ENCODE measurements around the gene ZC3H7A. TPM values are rescaled to one million over a fixed set of nuclear protein-coding genes. Genes with fewer than 3 reads are reported as not detected.

Gene ZC3H7A
- total RNA-seq, 1 donor from 2014 or later, result 37.1 TPM

DNA sequence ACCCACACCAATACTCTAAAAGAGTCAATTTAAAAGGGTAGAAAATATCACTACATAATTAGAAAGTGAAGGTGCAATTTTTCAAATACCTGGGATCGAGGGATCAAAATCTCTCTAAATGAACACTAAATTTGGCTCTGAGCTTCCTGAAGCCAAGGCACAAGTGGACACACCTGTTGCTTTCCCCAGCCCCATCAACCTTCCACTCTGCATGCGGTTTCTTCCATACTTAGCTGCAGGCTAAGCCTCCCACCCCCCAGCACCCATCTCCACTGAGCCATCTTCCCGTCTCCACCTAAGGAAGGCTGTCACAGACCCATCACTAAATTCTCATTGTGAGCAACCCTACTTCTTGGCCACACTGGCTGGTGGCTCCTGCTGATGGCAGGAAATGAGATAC lies 84.9 kb downstream of the ZC3H7A start:
- DNase-seq (ENCODE audit: low spot score in 2 of 2) (no peak), FAIRE-seq (no peak)

DNA sequence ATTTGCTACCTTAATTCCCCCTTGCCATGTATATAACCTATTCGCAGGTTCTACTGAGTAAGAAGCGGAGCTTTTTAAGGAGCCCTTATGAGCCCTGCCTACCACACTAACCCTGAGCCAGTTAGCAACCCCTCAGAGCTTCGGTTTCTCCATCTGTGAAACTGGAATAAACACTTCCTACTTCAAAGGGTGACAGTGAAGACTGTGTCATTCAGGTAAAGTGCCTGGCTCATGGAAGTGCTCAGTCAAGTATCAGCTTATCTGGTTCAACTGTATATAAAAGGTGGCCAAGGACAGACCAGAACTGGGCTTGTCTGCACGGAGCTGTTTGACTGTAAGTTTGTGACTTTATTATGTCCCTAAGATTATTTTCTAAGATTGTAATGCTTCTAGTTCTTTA lies 85.4 kb downstream of the ZC3H7A start:
- no peak for DNase-seq (ENCODE audit: low spot score in 2 of 2)
- FAIRE-seq, result no peak

DNA sequence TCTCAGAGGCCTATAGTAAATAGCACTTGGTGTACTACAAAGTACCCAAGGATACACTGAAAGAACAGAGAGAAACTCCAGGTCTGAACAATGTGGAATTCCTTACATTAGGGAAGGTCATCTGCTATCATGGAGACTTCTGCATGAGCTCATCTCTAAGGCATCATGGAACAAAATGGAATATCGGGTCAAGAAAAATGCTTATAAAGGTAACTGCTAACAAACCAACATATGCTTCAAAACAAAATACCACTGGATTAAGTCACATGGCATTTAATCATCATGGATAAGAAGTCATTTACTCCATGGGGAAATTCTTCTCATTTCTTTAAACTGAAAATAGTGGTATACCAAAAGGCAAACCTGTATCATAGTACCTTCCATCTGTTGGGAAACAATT lies 88.6 kb downstream of the ZC3H7A start:
- FAIRE-seq (no peak), DNase-seq (ENCODE audit: low spot score in 2 of 2) (no peak)

DNA sequence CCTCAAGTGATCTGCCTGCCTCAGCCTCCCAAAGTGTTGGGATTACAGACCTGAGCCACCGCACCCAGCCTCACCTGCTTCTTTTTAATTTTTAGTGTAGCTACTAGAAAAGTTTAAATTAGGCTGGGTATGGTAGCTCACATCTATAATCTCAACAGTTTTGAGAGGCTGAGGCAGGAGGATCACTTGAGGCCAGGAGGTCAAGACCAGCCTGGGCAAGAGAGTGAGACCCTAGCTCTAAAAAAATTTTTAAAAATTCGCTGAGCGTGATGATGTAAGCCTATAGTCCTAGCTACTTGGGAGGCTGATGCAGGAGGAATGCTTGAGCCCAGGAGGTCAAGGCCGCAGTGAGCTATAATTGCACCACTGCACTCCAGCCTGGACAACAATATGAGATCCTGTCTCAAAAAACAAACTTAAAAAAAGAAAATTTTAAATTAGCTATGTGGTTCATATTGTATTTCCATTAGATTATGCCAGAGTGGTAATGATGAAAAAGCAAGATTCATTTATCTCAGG lies 89.3 kb downstream of the ZC3H7A start:
- FAIRE-seq (no peak), DNase-seq (ENCODE audit: low spot score in 2 of 2) (no peak)

DNA sequence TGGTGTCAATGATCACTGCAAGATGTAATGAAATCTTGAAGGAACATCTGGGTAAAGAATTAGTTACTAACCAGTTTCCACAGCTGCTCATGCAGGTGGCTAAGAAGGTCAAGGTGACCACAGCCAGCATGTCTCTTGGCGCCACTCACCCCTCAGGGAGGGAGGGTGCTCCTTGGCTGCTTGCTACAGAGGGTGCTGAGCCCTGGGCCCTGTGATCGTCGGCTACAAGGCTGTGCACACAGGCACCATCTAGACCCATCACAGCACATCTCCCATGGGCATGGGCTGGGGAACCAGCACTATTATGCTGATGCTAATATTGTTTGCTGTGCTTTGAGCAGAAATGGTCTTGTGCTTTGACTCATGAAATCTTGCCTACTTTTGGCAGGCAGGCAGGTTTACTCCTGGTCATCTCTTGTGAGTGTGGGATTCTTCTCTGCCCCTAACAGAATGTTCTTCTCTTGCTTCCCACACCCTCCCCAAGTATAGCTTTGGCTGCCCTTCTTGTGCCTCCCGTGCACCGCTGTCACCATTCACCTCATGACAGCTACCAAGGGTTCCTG lies 90.8 kb downstream of the ZC3H7A start:
- FAIRE-seq (no peak), DNase-seq (ENCODE audit: low spot score in 2 of 2) (no peak)

DNA sequence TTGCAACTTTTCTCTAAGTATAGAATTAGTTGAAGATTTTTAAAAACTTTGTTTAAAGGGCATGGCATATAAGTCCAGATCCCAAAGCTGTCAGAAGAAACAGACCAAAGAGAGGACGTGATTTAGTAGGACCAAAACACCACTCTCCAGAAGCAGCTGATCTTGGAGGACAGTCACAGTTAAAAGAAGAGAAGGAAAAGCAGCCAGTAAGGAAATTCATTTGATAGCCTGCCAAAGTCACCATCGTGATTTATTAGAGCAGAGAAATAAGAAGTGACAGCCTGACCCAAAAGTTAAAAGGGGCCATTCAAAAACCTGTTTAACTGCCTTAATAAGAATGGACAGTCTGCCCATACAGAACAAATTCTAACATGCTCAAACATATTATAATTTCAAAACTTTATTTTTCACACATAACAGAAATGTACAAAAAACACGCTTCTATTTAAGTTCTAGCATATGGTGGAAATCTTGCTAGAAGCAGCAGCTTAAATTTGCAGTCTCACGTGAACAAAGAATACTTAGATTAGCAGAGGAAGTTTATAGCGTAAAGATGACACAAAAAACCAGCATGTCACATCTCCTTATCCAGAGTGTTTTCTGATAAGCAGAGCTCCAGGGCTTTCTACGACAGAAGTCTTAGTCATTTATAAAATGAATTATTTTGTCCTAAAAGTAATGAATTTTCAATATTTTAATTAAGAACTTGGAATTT lies 91.6 kb downstream of the ZC3H7A start:
- FAIRE-seq (no peak), DNase-seq (ENCODE audit: low spot score in 2 of 2) (no peak)

Small RNA genes lying within 50 kb of the gene (small RNA-seq; reads per million reads assigned to genes)
- not detected for gene RF00017

Other genes with a start within 250 kb of the ZC3H7A start
- 8.2 TPM for gene LITAF, start 210.3 kb downstream of the ZC3H7A start, total RNA-seq
- 154 TPM for gene SNN, start 128.8 kb downstream of the ZC3H7A start, total RNA-seq
- 8.6 TPM for gene TXNDC11, start 54.4 kb downstream of the ZC3H7A start, total RNA-seq
- 62.4 TPM for gene RSL1D1, start 54.3 kb upstream of the ZC3H7A start, total RNA-seq
- 59.9 TPM for gene GSPT1, start 118.7 kb upstream of the ZC3H7A start, total RNA-seq
- gene NPIPB2, start 144.8 kb upstream of the ZC3H7A start, total RNA-seq, result 4.9 TPM
- gene TNFRSF17, start 168.0 kb upstream of the ZC3H7A start, total RNA-seq, result 2.0 TPM
- gene SNX29, start 179.5 kb upstream of the ZC3H7A start, total RNA-seq, result 14.7 TPM